Neural cell (in vitro differentiated cells): Measurements from ENCODE around the gene COCH.

Source experiments
- POLR2AphosphoS5 ChIP-seq: IDR thresholded peaks from 2 replicates; pipeline ENCODE4 v1.6.1; 2012
- REST ChIP-seq: IDR thresholded peaks from 2 replicates; pipeline ENCODE4 v1.6.1; 2012; ENCODE audit warnings: borderline replicate concordance

DNA sequence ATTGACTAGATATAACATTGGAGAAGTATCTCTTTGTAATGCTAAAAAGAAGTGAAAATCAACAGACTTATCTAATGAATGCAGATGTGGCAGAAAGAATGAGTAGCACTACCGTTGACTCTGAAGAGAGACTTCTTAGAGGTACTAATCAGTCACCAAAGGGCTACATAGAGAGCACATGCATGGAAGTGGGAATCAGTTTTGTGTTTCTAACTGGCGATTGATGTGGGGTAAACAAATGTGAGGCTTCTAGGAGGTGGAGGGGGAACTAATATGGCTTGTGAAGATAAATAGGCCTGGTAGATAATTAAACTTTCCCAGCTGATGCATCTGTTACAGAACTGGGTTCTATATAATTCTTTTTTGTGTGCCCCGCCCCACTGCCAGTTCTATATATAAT, 10.5 kb downstream of the COCH start:
- TF ChIP-seq REST, result no peak
- no peak for TF ChIP-seq POLR2AphosphoS5
